Left lobe of liver (tissue), 2 donors: ENCODE data around the gene MARVELD1. TPM values are rescaled to one million over a fixed set of nuclear protein-coding genes. Genes with fewer than 3 reads are reported as not detected.

Experiments used
- ATAC-seq: fragments of 200-7000 bp; cut with Tn5 transposase; one replicate; pipeline ENCODE4 v1.9.1; 2020; ENCODE audit warnings: mild to moderate bottlenecking, moderate library complexity
- DNase-seq: peaks from one replicate; pipeline ENCODE4 v3.0.0-alpha.2; 2020; ENCODE audit warnings: low spot score
- total RNA-seq: library from RNA; stranded (reverse); gene quantifications from one replicate; pipeline ENCODE4 v1.2.1, GENCODE V29; 2021
- donor health status: DM: no; HTN: no; CAD: no; lungs with moderate emphysema.
- donor health status: DM: no; HTN: yes; CAD: no.

MARVELD1 gene
- total RNA-seq, 1 donor from 2014 or later, result 2.0 TPM

DNA sequence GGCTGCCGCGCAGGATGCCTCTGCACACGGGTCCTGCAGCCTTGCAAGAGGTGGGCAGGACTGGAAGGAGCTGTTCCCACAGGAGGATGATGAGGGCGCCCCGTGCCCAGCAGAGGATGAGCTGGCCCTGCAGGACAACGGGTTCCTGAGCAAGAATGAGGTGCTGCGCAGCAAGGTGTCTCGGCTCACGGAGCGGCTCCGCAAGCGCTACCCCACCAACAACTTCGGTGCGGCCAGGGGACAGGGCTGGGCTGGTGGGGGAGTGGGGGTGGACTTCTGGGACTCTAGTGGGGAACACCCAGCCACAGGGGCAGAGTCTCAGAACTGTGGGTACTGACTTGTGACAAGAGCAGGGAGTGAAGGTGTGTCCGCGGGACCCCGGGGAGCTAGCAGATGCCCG lies 39.4 kb downstream of the MARVELD1 start:
- no peak for DNase-seq
- no peak for ATAC-seq

DNA sequence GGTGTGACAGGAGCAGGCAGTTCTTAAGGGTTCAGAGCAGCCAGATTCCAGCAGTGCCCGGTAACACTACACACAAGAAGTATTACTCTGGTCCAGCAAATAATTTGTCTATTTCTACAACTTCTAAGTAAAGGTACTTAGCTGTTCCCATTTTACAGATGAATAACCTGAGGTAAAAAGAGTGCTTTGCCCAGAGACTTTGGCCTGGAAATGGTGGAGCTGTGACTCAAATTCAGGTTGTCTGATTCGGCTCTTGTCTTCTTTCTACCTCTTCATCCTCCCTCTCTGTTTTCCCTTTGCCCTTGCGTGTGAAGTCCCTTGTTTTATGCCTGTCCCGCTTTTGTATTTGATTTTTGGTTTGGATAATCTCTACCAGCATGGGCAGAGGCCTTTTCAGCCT lies 41.2 kb downstream of the MARVELD1 start:
- DNase-seq (no peak), ATAC-seq (no peak)

DNA sequence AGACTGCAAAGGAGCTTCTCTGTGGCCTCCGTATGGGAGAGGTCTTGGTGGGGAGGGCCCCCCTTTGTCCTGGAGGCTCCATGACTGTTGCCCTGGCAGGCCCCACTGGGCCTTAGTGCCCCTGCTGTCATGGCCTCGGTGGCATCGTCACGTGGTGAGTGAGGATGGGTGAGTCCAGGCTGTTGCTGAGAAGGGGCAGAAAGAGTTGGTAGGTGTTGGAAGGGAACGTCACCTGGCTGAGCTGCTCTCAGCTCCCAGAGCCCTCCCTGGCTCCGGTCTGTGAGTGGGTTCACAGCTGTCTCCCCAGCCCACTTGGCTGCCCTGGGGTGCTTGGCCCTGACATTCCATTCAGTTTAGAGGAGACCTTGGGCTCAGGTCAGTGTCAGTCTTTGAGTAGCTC lies 42.2 kb downstream of the MARVELD1 start:
- DNase-seq, result no peak
- ATAC-seq, result no peak

DNA sequence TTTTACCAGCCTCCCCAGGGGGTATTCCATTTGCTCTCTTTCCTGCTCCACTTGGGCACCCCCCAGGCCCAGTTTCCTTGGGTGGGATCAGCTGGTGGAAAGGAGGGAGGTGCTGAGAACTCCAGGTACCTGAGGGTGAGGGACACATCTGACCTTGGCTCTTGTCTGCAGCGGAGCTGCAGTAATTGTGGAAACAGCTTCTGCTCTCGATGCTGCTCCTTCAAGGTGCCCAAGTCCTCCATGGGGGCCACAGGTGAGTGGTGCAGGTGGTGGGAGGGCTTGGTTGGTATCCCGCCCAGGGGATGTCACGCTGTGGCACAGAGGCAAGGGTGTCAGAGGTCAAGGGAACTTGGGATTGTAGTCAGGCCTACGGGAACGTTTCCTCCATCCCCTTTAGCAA lies 43.9 kb downstream of the MARVELD1 start:
- no peak for ATAC-seq
- DNase-seq, result no peak

DNA sequence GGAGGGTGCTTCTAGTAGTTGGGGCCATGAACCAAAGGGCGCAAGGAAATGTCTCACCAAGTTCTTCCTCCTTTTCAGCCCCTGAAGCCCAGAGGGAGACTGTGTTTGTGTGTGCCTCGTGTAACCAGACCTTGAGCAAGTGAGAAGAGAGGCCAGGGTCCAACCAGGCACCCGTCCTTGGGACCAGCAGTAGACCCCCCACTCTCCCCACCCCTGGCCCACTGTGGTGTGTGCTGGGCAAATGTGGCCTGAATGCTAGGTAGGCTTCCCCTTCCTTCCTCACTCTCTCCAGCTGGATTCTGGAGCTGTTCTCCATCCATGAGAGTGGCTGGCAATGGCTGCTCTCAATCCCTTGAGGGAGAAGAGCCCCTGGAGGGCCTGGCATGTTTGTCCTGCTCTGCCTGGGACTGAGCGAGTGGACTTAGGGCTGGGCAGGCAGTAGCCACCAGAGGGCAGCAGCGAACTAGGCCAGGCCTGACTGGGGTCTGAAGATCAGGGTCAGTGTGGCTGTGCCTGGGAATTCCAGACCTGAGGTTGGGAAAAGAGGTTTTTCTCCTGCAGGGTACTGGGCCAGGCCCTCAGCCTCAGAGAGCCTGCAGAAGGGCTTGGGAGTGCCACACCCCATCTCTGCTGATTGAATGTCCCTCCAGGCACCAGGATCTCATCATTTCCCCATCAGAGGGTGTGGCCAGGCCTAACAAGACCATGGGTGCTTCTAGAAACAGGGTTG lies 45.8 kb downstream of the MARVELD1 start:
- ATAC-seq (peak; percentile 92), DNase-seq (peak; percentile 60)

DNA sequence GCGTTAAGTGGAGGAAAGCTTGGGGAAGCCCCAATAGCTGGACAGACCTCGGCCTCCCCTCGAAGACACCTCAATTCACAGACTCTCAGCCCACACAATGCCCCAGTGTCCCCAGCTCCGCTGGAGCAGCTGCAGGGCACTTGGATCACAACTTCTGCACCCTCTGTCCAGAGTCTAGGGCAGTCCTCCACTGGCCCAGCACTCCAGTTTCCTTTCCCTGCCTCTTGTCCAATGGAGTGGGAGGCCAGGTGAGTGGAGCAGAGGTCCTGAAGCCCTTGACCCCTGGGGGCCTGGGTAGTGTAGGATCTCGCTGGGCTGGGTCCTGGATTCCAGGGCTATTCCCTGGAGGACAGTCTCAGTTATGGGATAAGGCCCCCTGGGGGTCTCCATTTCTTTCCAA lies 46.4 kb downstream of the MARVELD1 start:
- DNase-seq, result no peak
- no peak for ATAC-seq

DNA sequence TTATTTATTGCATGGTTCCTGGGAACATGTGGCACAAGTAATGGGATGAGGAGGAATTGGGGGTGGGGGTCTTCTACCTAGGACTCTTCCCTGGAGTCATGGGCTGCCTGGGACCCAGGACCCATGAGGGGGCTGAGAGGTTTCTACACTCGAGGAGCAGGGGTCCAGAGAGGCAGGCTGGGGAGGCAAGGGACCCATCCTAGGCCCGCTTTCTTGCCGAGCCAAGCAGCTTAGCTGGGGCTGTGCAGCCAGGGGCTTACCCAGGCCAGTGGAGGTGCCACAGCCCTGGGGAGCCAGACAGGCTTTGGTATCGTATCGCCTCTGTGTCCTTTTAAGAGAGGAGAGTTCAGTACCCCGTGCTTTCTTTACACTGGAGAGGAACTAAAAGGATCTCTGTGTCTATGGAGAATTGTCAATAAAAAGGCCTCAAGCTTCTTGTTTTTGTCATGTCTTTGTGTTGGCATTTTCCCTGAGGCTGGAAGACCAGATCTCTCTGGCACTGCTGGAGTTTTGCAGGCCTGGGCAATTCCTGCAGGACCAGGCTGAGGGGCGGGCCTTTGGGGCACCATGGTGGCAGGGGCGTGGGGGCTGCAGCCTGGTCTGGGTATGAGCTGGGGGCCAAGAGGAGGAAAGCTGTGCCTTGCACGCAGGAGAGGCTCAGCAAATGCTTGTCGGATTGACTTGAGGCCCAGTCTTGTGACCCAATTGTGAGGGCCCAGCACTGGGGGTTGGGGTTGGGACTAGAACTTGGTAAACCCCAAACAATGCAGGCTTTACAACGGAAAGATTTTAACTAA lies 47.1 kb downstream of the MARVELD1 start:
- DNase-seq, result no peak
- ATAC-seq, result no peak

DNA sequence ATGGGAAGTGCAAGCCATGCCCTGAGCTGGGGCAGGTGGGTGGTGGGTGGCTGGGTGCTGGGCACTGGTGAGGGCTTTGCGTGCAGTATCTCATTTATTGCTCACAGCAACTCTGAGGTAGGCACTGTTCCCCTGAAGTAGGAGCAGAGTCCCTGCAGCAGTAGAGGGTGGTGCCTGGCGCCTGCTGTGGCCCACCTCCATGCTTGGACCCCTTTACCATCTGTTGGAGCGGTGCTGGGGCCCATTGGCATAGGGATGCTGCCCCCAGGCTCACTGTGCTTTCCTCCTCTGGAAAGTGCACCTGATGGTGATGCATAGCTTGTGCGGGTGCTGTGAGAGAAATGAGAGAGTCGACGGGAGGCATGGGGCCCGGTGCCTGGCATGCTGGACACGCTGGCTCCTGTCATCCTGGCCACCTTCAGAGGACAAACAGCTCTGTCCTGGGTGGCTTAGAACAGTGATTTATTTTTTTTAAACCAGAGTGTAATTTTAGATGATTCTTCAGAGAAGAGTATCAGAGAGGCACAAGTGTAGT lies 47.9 kb downstream of the MARVELD1 start:
- ATAC-seq, result no peak
- no peak for DNase-seq

DNA sequence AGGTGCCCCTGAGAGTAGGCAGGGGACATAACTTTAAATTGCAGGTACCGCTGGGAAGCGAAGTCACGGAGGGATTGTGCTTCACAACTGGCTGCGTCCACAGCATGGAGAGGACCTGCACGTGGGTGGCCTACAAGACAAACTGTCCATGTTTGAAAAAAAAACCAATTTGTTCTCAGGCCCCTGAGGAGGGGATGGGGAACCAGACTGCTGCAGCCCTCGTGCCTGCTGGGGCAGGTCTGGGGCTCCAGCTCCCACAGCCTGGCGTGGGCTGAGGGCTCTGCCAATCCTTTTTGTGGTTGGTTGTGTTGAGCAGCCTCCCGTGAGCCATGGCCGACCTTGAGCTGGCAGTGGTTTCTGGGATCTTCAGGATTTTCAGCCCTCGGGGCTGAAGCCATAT lies 48.5 kb downstream of the MARVELD1 start:
- ATAC-seq, result no peak
- DNase-seq, result no peak

DNA sequence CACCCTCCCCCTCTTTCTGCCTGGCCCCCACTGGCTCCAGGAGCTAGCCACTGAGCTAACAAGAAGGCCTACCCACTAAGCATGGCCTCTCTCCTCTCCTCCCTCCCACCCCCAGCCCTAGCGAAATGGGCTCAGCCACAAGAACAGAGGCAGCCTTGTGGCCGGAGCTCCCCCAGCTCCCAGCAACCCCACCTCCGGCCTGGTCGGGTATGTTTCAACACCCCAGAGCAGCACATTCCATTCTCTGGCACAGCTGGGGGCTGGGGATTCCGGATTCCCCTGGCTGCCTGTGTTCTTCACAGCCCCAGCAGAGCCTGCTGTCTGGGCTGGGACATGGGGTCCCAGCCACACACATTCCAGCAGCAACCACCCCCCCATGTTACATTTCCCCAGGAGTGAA lies 49.3 kb downstream of the MARVELD1 start:
- ATAC-seq (no peak), DNase-seq (no peak)

DNA sequence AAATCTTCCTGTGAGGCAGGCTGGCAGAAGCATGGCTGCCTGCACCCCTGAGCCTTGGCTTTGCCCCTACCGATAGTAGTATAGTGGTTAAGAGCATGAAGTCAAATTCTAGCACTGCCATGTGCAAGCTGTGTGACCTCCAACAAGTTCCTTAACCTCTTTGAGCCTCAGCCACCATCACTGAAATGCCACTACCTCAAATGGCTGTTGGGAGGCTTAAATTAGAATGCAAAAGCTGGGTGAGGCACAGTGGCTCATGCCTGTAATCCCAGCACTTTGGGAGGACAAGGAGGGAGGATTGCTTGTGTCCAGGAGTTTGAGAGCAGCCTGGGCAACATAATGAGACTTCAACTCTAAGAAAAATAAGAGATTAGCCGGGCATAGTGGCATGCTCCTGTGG lies 49.9 kb downstream of the MARVELD1 start:
- DNase-seq (no peak), ATAC-seq (no peak)

DNA sequence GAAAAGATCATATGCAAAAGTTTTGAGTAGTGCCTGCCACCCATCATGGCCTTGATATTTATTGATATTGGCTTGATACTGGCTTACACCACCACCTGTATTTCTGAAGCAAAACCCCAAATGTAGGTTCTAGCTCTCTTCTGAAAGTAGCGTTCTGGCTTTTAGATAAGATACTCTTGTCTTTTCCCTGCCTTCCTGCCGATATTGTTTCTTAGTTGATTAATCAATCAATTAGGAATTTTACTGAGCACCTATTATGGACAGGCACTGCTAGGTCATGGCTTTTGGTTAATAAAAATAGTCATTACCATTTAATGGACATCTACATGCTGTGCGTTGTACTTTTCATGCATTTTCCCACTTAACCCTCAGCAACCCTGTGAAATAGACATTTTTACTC lies 50.4 kb downstream of the MARVELD1 start:
- ATAC-seq (no peak), DNase-seq (no peak)

DNA sequence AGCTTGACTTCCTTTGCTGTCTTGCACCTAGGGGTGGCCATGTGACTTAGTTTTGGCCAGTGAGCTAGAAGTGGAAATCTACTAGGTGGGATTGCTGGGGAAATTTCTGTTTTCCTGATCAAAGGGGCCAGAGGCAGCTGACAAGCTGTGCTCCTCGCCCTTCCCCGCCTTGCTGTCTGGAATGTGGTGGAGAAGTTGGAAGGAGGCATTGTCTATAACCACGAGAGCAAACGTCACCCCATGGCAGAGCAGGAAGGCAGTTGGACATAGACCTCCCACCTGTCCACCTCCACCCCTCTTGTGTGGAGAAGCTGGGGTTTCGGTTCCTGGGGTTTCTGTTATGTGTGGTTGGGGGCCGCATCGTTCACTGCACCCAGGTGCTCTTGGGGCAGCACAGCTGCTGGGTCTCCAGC lies 51.0 kb downstream of the MARVELD1 start:
- DNase-seq (no peak), ATAC-seq (no peak)

DNA sequence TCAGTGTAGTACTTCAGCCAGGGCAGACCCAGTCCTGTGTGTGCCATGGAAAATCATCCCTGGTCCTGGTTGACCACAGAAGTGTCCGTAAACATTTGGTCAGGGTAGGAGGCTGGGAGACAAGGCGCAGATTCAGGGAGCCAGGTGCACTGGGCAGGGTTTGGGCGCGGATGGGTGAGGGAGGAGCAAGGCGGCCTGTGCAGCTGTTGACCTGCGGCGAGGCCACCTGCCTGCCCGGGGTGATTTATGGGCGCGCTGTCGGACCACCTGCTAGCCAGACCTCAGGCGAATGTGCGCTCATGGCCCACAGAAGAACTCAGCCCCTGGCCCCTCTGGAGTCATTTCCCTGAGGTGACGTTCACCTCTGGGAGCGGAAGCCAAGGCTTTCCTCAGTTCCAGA lies 51.7 kb downstream of the MARVELD1 start:
- DNase-seq (no peak), ATAC-seq (no peak)

DNA sequence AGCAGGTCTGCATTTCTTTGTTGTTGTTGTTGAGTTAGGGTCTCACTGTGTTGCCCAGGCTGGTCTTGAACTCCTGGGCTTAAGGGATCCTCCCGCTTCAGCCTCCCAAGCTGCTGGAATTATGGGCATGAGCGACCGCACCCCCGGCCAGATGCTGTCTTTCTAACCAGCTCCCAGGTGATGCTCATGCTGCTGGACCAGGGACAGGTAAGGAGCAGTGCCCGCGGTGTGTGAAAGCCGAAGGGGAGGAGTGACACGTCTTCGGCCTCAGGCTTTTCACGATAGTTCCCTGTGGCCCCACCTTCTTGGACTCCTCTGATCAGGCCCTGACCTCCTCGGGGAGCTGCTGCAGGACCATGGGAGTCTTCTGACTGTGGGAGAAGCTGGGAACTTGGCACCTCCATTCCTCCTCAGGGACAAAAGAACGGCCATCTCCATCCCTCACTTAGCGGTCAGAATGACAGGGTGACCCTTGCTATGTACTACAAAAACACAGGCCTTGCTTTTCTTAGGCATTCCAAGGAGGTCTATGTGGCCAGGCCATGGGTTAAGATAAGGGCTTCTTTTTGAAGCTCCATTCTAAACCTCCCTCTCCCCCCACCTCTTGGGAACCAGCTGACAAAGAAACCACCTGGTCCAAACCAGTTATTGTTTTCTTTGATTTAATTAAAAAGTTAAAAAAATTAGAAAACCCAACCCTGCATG lies 52.7 kb downstream of the MARVELD1 start:
- no peak for ATAC-seq

DNA sequence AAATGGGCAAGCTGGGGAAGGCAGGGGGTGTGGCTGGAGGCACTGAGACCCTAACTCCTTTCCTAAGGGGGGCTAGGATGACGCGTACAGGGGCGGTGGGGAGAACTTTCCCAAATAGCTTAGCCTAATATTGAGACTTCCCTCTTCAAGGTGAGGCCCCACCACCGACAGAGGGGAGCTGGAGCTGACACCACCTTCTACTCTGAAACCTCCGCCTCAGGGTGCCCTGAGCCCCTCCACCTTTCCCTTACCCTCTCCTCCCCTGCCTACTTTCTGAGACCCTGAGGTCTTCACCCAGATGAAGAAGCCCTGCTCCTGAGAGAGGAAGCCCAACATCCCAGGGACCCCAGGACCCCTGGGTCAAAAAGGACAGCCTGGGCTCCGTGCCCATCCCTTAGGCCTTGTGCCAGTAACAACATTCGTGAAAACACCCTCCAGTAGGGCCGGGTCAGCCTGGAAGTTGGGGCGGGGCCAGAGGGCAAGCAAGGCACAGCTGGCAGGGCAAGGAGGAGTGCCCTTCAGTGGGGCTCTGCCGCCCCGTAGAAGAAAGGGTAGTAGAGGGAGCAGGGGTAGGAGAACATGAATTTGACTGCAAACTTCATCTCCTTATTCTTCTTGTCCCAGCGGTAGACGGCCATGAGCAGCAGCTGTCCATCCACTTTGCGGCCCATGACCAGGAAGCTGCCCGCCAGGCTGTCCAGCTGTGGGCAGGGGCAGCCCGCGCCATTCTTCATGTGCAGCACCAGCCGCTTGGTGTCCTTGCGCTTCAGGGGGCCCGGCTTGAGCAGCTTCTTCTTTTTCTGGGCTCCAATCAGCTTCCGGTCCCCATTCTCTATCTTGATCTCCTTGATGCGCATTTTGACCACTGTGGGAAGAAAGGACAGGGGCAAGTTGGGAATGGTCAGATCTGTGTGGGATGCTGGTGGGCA lies 53.7 kb downstream of the MARVELD1 start:
- ATAC-seq (no peak), DNase-seq (no peak)

More for the DNA sequence above, 52.7 kb downstream of the MARVELD1 start:
- DNase-seq, result no peak
